Caco-2 (cell line): ENCODE data around the gene XRCC5. TPM values are rescaled to one million over a fixed set of nuclear protein-coding genes. Genes with fewer than 3 reads are reported as not detected.

Experiments
- BruUV-seq: library from RNA; stranded (reverse); fragments of 400-500 nt; replicated peaks from 2 replicates; lab custom pipeline; 2021; lab: Mats Ljungman, UMichigan
- CTCF ChIA-PET: fragments of 300-600 bp; sonication (Branson Sonifier 250); formaldehyde crosslinking; loops from one replicate; lab custom pipeline; 2022; ENCODE audit warnings: antibody characterized with exemption; lab: Charles Lee
- POLR2A ChIA-PET: fragments of 300-600 bp; sonication (Branson Sonifier 250); formaldehyde crosslinking; loops from one replicate; lab custom pipeline; 2022; ENCODE audit warnings: antibody characterized with exemption; lab: Charles Lee
- DNase-seq, 2 experiments: peaks; one replicate each; pipeline versions ENCODE4 v3.0.0 to v3.0.0-alpha.2; 2020 to 2022
- H3K27me3 ChIP-seq: replicated peaks from 2 replicates; pipeline ENCODE4 v1.6.0; 2011; ENCODE audit warnings: low read length; ENCODE audit not compliant: control insufficient read depth, insufficient read depth
- H3K36me3 ChIP-seq: 2 replicates; pipeline ENCODE4 v1.5.1; 2011; ENCODE audit warnings: low read length; ENCODE audit not compliant: control insufficient read depth, insufficient read depth
- H3K4me1 ChIP-seq: fragments of 250-450 bp; sonication (Bioruptor Pico); 2 replicates; pipeline ENCODE4 v1.5.1; 2020; ENCODE audit warnings: mild to moderate bottlenecking
- H3K4me3 ChIP-seq: 2 replicates; pipeline ENCODE4 v1.5.1; 2011; ENCODE audit warnings: low read depth, mild to moderate bottlenecking, control low read depth, low read length
- H3K9me3 ChIP-seq: fragments of 250-450 bp; sonication (Bioruptor Pico); 2 replicates; pipeline ENCODE4 v1.5.1; 2020; ENCODE audit warnings: mild to moderate bottlenecking, moderate library complexity
- H3K27ac Mint-ChIP-seq: one replicate; pipeline ENCODE4 v1.8.0; 2022; ENCODE audit warnings: mixed read lengths; ENCODE audit not compliant: unreplicated experiment
- H3K27me3 Mint-ChIP-seq: one replicate; pipeline ENCODE4 v1.8.0; 2022; ENCODE audit warnings: mixed read lengths; ENCODE audit not compliant: insufficient read depth, unreplicated experiment
- H3K36me3 Mint-ChIP-seq: one replicate; pipeline ENCODE4 v1.8.0; 2022; ENCODE audit warnings: mild to moderate bottlenecking, mixed read lengths; ENCODE audit not compliant: insufficient read depth, unreplicated experiment
- H3K4me1 Mint-ChIP-seq: one replicate; pipeline ENCODE4 v1.8.0; 2022; ENCODE audit warnings: low read depth, mixed read lengths; ENCODE audit not compliant: unreplicated experiment
- H3K4me3 Mint-ChIP-seq: one replicate; pipeline ENCODE4 v1.8.0; 2022; ENCODE audit warnings: mild to moderate bottlenecking, moderate library complexity, mixed read lengths; ENCODE audit not compliant: unreplicated experiment
- H3K9me3 Mint-ChIP-seq: one replicate; pipeline ENCODE4 v1.8.0; 2022; ENCODE audit warnings: mixed read lengths; ENCODE audit not compliant: unreplicated experiment
- CTCF ChIP-seq, 2 experiments: fragments of 200-600 bp in 1 of 2; IDR thresholded peaks; 1 replicate in 1 of 2; 2 replicates in 1 of 2; pipeline versions ENCODE4 v1.5.1 to v1.8.0; 2011 to 2022; ENCODE audit warnings: antibody characterized with exemption in 1 of 2, control low read depth in 1 of 2, inconsistent platforms in 1 of 2, low read depth in 1 of 2, low read length in 1 of 2, mild to moderate bottlenecking in 1 of 2, moderate library complexity in 1 of 2; ENCODE audit not compliant: insufficient read depth in 1 of 2, severe bottlenecking in 1 of 2, unreplicated experiment in 1 of 2
- intact Hi-C: fragments of 100-400 bp; cut with micrococcal nuclease; formaldehyde crosslinking; loops from one replicate; pipeline ENCODE4 v1.10.0; 2022; ENCODE audit not compliant: unreplicated experiment
- total RNA-seq: library from RNA; stranded (reverse); gene quantifications from 2 replicates; pipeline ENCODE4 v1.2.3, GENCODE V29; 2022

The XRCC5 gene
- total RNA-seq, 1 experiment from 2014 or later: 319 TPM

- Mint-ChIP-seq H3K27ac (no peak overlapping the region), H3K4me3 (no peak overlapping the region), H3K4me1 (no peaks in the 10 kb centered on the region), H3K27me3 (no peaks in the 10 kb centered on the region), H3K36me3 (no peaks in the 10 kb centered on the region), H3K9me3 (peaks cover 21% of the 10 kb centered on the region)
- no peaks in the 10 kb centered on the region for H3K4me1 ChIP-seq
- intact Hi-C loops: no loop called here
- H3K9me3 ChIP-seq: peaks cover 7% of the 10 kb centered on the region
- BruUV-seq: no TSS peak
- ChIA-PET POLR2A (no interaction called here), CTCF (no interaction called here)
- no peak for DNase-seq
- H3K27me3 ChIP-seq: no peaks in the 10 kb centered on the region
- H3K36me3 ChIP-seq: no peaks in the 10 kb centered on the region; the same call in 1 of the 2 replicates
- no peak overlapping the region for H3K4me3 ChIP-seq
- TF ChIP-seq CTCF (IDR thresholded peaks at IDR 0.05; ENCODE audit: insufficient read depth in 1 of 2, low read depth in 1 of 2, low read length in 1 of 2, severe bottlenecking in 1 of 2, unreplicated experiment in 1 of 2): no peak
These were observed 125.0 kb downstream of the XRCC5 start for GRCh38 chr2:216234106-216234505.

DNA sequence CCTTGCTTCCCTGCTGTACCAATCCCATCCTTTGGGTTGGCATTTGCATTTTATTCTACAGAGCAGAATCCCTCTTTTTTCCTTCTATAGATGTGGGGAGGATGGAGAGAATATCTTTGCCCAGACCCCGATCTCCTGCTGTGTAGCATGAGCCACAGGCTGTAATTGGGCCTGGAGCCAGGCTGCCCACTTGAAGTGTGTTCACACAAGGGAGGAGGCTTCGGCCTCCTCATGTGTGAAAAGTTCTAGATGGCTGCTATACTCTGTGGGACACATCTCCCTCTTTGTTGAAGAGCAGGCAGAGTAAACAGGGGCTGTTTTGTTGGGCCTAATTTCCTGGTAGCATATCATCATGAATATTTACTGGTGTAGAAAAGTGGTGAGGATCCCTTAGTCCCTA is 126.3 kb downstream of the XRCC5 start:
- no peak for TF ChIP-seq CTCF (IDR thresholded peaks at IDR 0.05; ENCODE audit: insufficient read depth in 1 of 2, low read depth in 1 of 2, low read length in 1 of 2, severe bottlenecking in 1 of 2, unreplicated experiment in 1 of 2)
- Mint-ChIP-seq H3K4me1 (no peaks in the 10 kb centered on the region), H3K27ac (no peak overlapping the region), H3K27me3 (no peaks in the 10 kb centered on the region), H3K4me3 (no peak overlapping the region), H3K9me3 (peaks cover 21% of the 10 kb centered on the region), H3K36me3 (no peaks in the 10 kb centered on the region)
- peaks cover 7% of the 10 kb centered on the region for H3K9me3 ChIP-seq
- no peaks in the 10 kb centered on the region for H3K27me3 ChIP-seq
- intact Hi-C loops: no loop called here
- CTCF ChIA-PET: no interaction called here
- H3K36me3 ChIP-seq: no peaks in the 10 kb centered on the region; the same call in 1 of the 2 replicates
- BruUV-seq: no TSS peak
- no peaks in the 10 kb centered on the region for H3K4me1 ChIP-seq
- POLR2A ChIA-PET: no interaction called here
- DNase-seq: no peak
- H3K4me3 ChIP-seq: no peak overlapping the region

DNA sequence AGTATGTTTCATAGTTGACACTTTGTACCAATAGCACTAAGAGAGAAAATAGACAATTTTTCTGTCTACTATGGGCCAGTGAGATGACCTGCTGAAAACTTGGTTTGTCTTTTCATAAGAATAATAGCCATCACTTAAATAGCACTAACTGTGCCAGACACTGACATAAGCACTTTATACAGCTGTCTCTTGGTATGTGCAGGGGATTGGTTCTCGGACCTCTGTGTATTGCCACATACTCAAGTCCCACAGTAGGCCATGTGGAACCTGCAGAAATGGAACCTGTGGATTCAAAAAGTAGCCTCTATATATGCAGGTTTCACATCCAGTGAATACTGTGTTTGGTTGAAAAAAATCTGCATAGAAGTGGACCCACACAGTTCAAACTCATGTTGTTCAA is 126.7 kb downstream of the XRCC5 start:
- Histone ChIP-seq H3K36me3 (no peaks in the 10 kb centered on the region; the same call in 1 of the 2 replicates), H3K27me3 (no peaks in the 10 kb centered on the region), H3K4me1 (no peaks in the 10 kb centered on the region), H3K4me3 (no peak overlapping the region), H3K9me3 (peaks cover 7% of the 10 kb centered on the region)
- no TSS peak for BruUV-seq
- DNase-seq: no peak
- no peak overlapping the region for H3K27ac Mint-ChIP-seq
- H3K4me3 Mint-ChIP-seq: no peak overlapping the region
- H3K27me3 Mint-ChIP-seq: no peaks in the 10 kb centered on the region
- ChIA-PET CTCF (no interaction called here), POLR2A (no interaction called here)
- peaks cover 21% of the 10 kb centered on the region for H3K9me3 Mint-ChIP-seq
- H3K36me3 Mint-ChIP-seq: no peaks in the 10 kb centered on the region
- no peaks in the 10 kb centered on the region for H3K4me1 Mint-ChIP-seq
- TF ChIP-seq CTCF (IDR thresholded peaks at IDR 0.05; ENCODE audit: insufficient read depth in 1 of 2, low read depth in 1 of 2, low read length in 1 of 2, severe bottlenecking in 1 of 2, unreplicated experiment in 1 of 2): no peak
- intact Hi-C loops: no loop called here
